HepG2 (cell line): Measurements from ENCODE around the gene NOP9. TPM values are rescaled to one million over a fixed set of nuclear protein-coding genes. Genes with fewer than 3 reads are reported as not detected.

Source experiments
- CBX1 ChIP-seq: IDR thresholded peaks from one replicate; pipeline ENCODE4 v1.6.1; 2016; ENCODE audit warnings: antibody characterized with exemption, low read depth
- CERS6 ChIP-seq: sonication (generic); formaldehyde crosslinking; IDR thresholded peaks from 2 replicates; pipeline ENCODE4 v1.5.0; 2020; ENCODE audit warnings: missing genetic modification reagents
- HHEX ChIP-seq: IDR thresholded peaks from 2 replicates; pipeline ENCODE4 v1.6.1; 2016; ENCODE audit warnings: control low read depth
- KLF12 ChIP-seq: sonication (generic); formaldehyde crosslinking; IDR thresholded peaks from 2 replicates; pipeline ENCODE4 v1.4.0; 2020; ENCODE audit warnings: missing genetic modification reagents, borderline replicate concordance
- KLF16 ChIP-seq, 2 experiments: sonication (generic) in 1 of 2; formaldehyde crosslinking in 1 of 2; IDR thresholded peaks; 2 replicates each; pipeline versions ENCODE4 v1.6.1 to v1.8.0; 2016 to 2023; ENCODE audit warnings: missing genetic modification reagents in 2 of 2, missing compliant biosample characterization in 1 of 2
- MEIS1 ChIP-seq: sonication (generic); formaldehyde crosslinking; IDR thresholded peaks from 2 replicates; pipeline ENCODE4 v1.9.0; 2021; ENCODE audit warnings: mild to moderate bottlenecking, missing genetic modification reagents, moderate library complexity, borderline replicate concordance
- NRL ChIP-seq: sonication (generic); formaldehyde crosslinking; IDR thresholded peaks from 2 replicates; pipeline ENCODE4 v1.5.0; 2020; ENCODE audit warnings: missing genetic modification reagents, mild to moderate bottlenecking, moderate library complexity, borderline replicate concordance
- PAXIP1 ChIP-seq: sonication (generic); formaldehyde crosslinking; conservative IDR thresholded peaks from 2 replicates; pipeline ENCODE4 v1.4.0; 2020; ENCODE audit warnings: mild to moderate bottlenecking, missing genetic modification reagents, moderate library complexity
- PRDM4 ChIP-seq: sonication (generic); formaldehyde crosslinking; IDR thresholded peaks from 2 replicates; pipeline ENCODE4 v1.9.0; 2021; ENCODE audit warnings: missing genetic modification reagents, borderline replicate concordance
- TAF15 ChIP-seq: fragments of 200-400 bp; formaldehyde crosslinking; IDR thresholded peaks from one replicate; pipeline ENCODE4 v1.6.1; 2018; ENCODE audit warnings: mild to moderate bottlenecking, low read depth, low read length; ENCODE audit not compliant: poor library complexity, severe bottlenecking
- TEF ChIP-seq: sonication (generic); formaldehyde crosslinking; IDR thresholded peaks from 2 replicates; pipeline ENCODE4 v1.5.0; 2020; ENCODE audit warnings: missing genetic modification reagents
- ZBTB8A ChIP-seq: sonication (generic); formaldehyde crosslinking; IDR thresholded peaks from 2 replicates; pipeline ENCODE4 v1.4.0; 2020; ENCODE audit warnings: mild to moderate bottlenecking, low read depth, missing genetic modification reagents, borderline replicate concordance
- ZEB1 ChIP-seq: IDR thresholded peaks from 2 replicates; pipeline ENCODE4 v1.6.1; 2012; ENCODE audit warnings: mild to moderate bottlenecking, low read depth, inconsistent platforms; ENCODE audit not compliant: insufficient replicate concordance
- ZFP36L1 ChIP-seq: sonication (generic); formaldehyde crosslinking; IDR thresholded peaks from 2 replicates; pipeline ENCODE4 v1.8.0; 2022; ENCODE audit warnings: mild to moderate bottlenecking, missing genetic modification reagents, moderate library complexity
- ZNF263 ChIP-seq: sonication (generic); formaldehyde crosslinking; IDR thresholded peaks from 2 replicates; pipeline ENCODE4 v1.4.0; 2020; ENCODE audit warnings: missing genetic modification reagents
- ZNF280B ChIP-seq: sonication (generic); formaldehyde crosslinking; IDR thresholded peaks from 2 replicates; pipeline ENCODE4 v1.5.0; 2020; ENCODE audit warnings: missing genetic modification reagents, mild to moderate bottlenecking, borderline replicate concordance
- ZNF350 ChIP-seq: sonication (generic); formaldehyde crosslinking; IDR thresholded peaks from 2 replicates; pipeline ENCODE4 v1.4.0; 2020; ENCODE audit warnings: mild to moderate bottlenecking, low read depth, missing genetic modification reagents, borderline replicate concordance
- ZNF430 ChIP-seq: sonication (generic); formaldehyde crosslinking; IDR thresholded peaks from 2 replicates; pipeline ENCODE4 v1.9.0; 2021; ENCODE audit warnings: mild to moderate bottlenecking, missing genetic modification reagents
- ZNF644 ChIP-seq: IDR thresholded peaks from 2 replicates; pipeline ENCODE4 v1.6.1; 2016; ENCODE audit warnings: low read depth
- ZNF782 ChIP-seq: sonication (generic); formaldehyde crosslinking; IDR thresholded peaks from 2 replicates; pipeline ENCODE4 v1.4.0; 2020; ENCODE audit warnings: missing genetic modification reagents, mild to moderate bottlenecking, borderline replicate concordance
- polyA plus RNA-seq, 8 experiments: library from polyadenylated mRNA; depleted of rRNA in 3 of 8; stranded (reverse) in 7 of 8; unstranded in 1 of 8; fragments of >200 nt; fragmentation: Illumina TruSeq in 4 of 8; extraction: Trizol in 4 of 8; gene quantifications; 2 replicates each; pipeline versions ENCODE4 v1.2.1 to v1.2.3, GENCODE V29; 2011 to 2016; ENCODE audit warnings: low read depth in 4 of 8, missing spikeins in 1 of 8, mixed read lengths in 1 of 8; ENCODE audit not compliant: insufficient read depth in 1 of 8
- total RNA-seq, 5 experiments: library from RNA; depleted of rRNA; stranded (reverse); fragments of >200 nt; fragmentation: Illumina TruSeq; extraction: Trizol; gene quantifications; 2 replicates each; pipeline ENCODE4 v1.2.3, GENCODE V29; 2016; ENCODE audit warnings: low read depth in 1 of 5

The NOP9 gene
- total and polyA plus RNA-seq, 2 of the 13 experiments (the other 11 are each of a cell fraction or from before 2014, with no cell fraction given), result 24.5 to 61.6 TPM

- 0 out of 2 replicates have a peak, but pooled peaks have one; percentile 11 for TF ChIP-seq PAXIP1 (CRISPR knock-in tag)
- TF ChIP-seq TAF15, result no peak
- TF ChIP-seq ZEB1, result no peak
- TF ChIP-seq KLF16 (CRISPR knock-in tag; IDR thresholded peaks at IDR 0.05), result no peak
- TF ChIP-seq CERS6, result no peak
- TF ChIP-seq ZNF430 (CRISPR knock-in tag), result no peak
- TF ChIP-seq TEF (CRISPR knock-in tag), result no peak
- no peak for TF ChIP-seq ZNF644 (CRISPR knock-in tag)
- no peak for TF ChIP-seq ZNF263 (CRISPR knock-in tag)
- TF ChIP-seq NRL (CRISPR knock-in tag), result no peak
- no peak for TF ChIP-seq ZNF782 (CRISPR knock-in tag)
- no peak for TF ChIP-seq KLF12 (CRISPR knock-in tag)
- no peak for TF ChIP-seq HHEX
- TF ChIP-seq MEIS1 (CRISPR knock-in tag), result 0 out of 2 replicates have a peak, but pooled peaks have one; percentile 27
- TF ChIP-seq ZNF280B, result no peak
- TF ChIP-seq PRDM4 (CRISPR knock-in tag), result no peak
- TF ChIP-seq CBX1, result no peak
- no peak for TF ChIP-seq ZNF350 (CRISPR knock-in tag)
- no peak for TF ChIP-seq ZFP36L1 (CRISPR knock-in tag)
- 0 out of 2 replicates have a peak, but pooled peaks have one; percentile 35 for TF ChIP-seq ZBTB8A (CRISPR knock-in tag)
Measured at GRCh38 chr14:24273422-24273998, 26.1 kb upstream of the NOP9 start (continued).
